ENCODE results near the gene NME9. TPM values are rescaled to one million over a fixed set of nuclear protein-coding genes. Genes with fewer than 3 reads are reported as not detected.

The NME9 gene
- total and polyA plus RNA-seq, 2 donors (not counting 1 experiment from before 2014, with no cell fraction given), result not detected

- no peak for DNase-seq (ENCODE audit: low read depth in 2 of 2)
- H3K9ac ChIP-seq (ENCODE audit: insufficient read depth, low read length), result no peak overlapping the region
- H3K79me2 ChIP-seq (ENCODE audit: control insufficient read depth, insufficient read depth, low read length), result no peaks in the 10 kb centered on the region
- no peaks in the 10 kb centered on the region for H3K36me3 ChIP-seq (ENCODE audit: control insufficient read depth, insufficient read depth, low read length)
- no peak overlapping the region for H3K27ac ChIP-seq (ENCODE audit: insufficient read depth, low read length)
- no peaks in the 10 kb centered on the region for H3K4me1 ChIP-seq (ENCODE audit: control insufficient read depth, extremely low read depth, insufficient read depth, low read length)
- H3K27me3 ChIP-seq (ENCODE audit: control insufficient read depth, insufficient read depth, low read length), result peaks cover 4% of the 10 kb centered on the region
- TF ChIP-seq EZH2 (IDR thresholded peaks at IDR 0.05; ENCODE audit: low read length, missing control alignments) (no peak), CTCF (conservative IDR thresholded peaks at IDR 0.05 in 1 of 2, IDR thresholded peaks at IDR 0.05 in 1 of 2; ENCODE audit: low read depth in 1 of 2, low read length in 2 of 2) (no peak)
- H3K9me3 ChIP-seq (ENCODE audit: control insufficient read depth, insufficient read depth, low read depth, low read length), result no peaks in the 10 kb centered on the region
- no peak overlapping the region for H2AFZ ChIP-seq (ENCODE audit: low read length)
- no peaks in the 10 kb centered on the region for H4K20me1 ChIP-seq (ENCODE audit: control insufficient read depth, extremely low read depth, insufficient read depth, low read length)
- H3K4me2 ChIP-seq (ENCODE audit: extremely low read depth, insufficient read depth, low read length), result no peak overlapping the region
- no peak overlapping the region for H3K4me3 ChIP-seq (replicated peaks in 1 of 4; ENCODE audit: control extremely low read depth in 1 of 4, insufficient read depth in 1 of 4, low read depth in 3 of 4, low read length in 4 of 4)
These were observed 5.0 kb upstream of the NME9 start for GRCh38 chr3:138334608-138335007.

- peak; percentile 36 to 66 for DNase-seq (ENCODE audit: low read depth in 2 of 2)
- Histone ChIP-seq H3K4me1 (ENCODE audit: control insufficient read depth, extremely low read depth, insufficient read depth, low read length) (no peaks in the 10 kb centered on the region), H3K27me3 (ENCODE audit: control insufficient read depth, insufficient read depth, low read length) (peaks cover 4% of the 10 kb centered on the region), H3K9ac (ENCODE audit: insufficient read depth, low read length) (no peak overlapping the region), H3K27ac (ENCODE audit: insufficient read depth, low read length) (no peak overlapping the region), H3K79me2 (ENCODE audit: control insufficient read depth, insufficient read depth, low read length) (no peaks in the 10 kb centered on the region), H3K4me2 (ENCODE audit: extremely low read depth, insufficient read depth, low read length) (no peak overlapping the region), H2AFZ (ENCODE audit: low read length) (no peak overlapping the region), H3K36me3 (ENCODE audit: control insufficient read depth, insufficient read depth, low read length) (no peaks in the 10 kb centered on the region), H4K20me1 (ENCODE audit: control insufficient read depth, extremely low read depth, insufficient read depth, low read length) (no peaks in the 10 kb centered on the region), H3K4me3 (replicated peaks in 1 of 4; ENCODE audit: control extremely low read depth in 1 of 4, insufficient read depth in 1 of 4, low read depth in 3 of 4, low read length in 4 of 4) (no peak overlapping the region), H3K9me3 (ENCODE audit: control insufficient read depth, insufficient read depth, low read depth, low read length) (no peaks in the 10 kb centered on the region)
- TF ChIP-seq CTCF (conservative IDR thresholded peaks at IDR 0.05 in 1 of 2, IDR thresholded peaks at IDR 0.05 in 1 of 2; ENCODE audit: low read depth in 1 of 2, low read length in 2 of 2) (peak; percentile 58 to 61), EZH2 (IDR thresholded peaks at IDR 0.05; ENCODE audit: low read length, missing control alignments) (no peak)
These were observed 2.9 kb upstream of the NME9 start for GRCh38 chr3:138332472-138333073.

- H3K4me2 ChIP-seq (ENCODE audit: extremely low read depth, insufficient read depth, low read length), result no peak overlapping the region
- no peaks in the 10 kb centered on the region for H4K20me1 ChIP-seq (ENCODE audit: control insufficient read depth, extremely low read depth, insufficient read depth, low read length)
- no peak overlapping the region for H3K9ac ChIP-seq (ENCODE audit: insufficient read depth, low read length)
- peaks cover 4% of the 10 kb centered on the region for H3K27me3 ChIP-seq (ENCODE audit: control insufficient read depth, insufficient read depth, low read length)
- H3K79me2 ChIP-seq (ENCODE audit: control insufficient read depth, insufficient read depth, low read length), result no peaks in the 10 kb centered on the region
- H3K4me1 ChIP-seq (ENCODE audit: control insufficient read depth, extremely low read depth, insufficient read depth, low read length), result no peaks in the 10 kb centered on the region
- no peaks in the 10 kb centered on the region for H3K36me3 ChIP-seq (ENCODE audit: control insufficient read depth, insufficient read depth, low read length)
- DNase-seq (ENCODE audit: low read depth in 2 of 2), result peak in 1 of 2 donors; percentile 27
- no peak overlapping the region for H3K27ac ChIP-seq (ENCODE audit: insufficient read depth, low read length)
- H3K4me3 ChIP-seq (replicated peaks in 1 of 4; ENCODE audit: control extremely low read depth in 1 of 4, insufficient read depth in 1 of 4, low read depth in 3 of 4, low read length in 4 of 4), result no peak overlapping the region
- no peak for TF ChIP-seq EZH2 (IDR thresholded peaks at IDR 0.05; ENCODE audit: low read length, missing control alignments)
- TF ChIP-seq CTCF (conservative IDR thresholded peaks at IDR 0.05 in 1 of 2, IDR thresholded peaks at IDR 0.05 in 1 of 2; ENCODE audit: low read depth in 1 of 2, low read length in 2 of 2), result peak; percentile 22 to 31
- H3K9me3 ChIP-seq (ENCODE audit: control insufficient read depth, insufficient read depth, low read depth, low read length), result no peaks in the 10 kb centered on the region
- H2AFZ ChIP-seq (ENCODE audit: low read length), result no peak overlapping the region
These were observed 1.7 kb upstream of the NME9 start for GRCh38 chr3:138331143-138331894.
